Keratinocyte (primary cell): Measurements from ENCODE around the gene GRIP1. TPM values are rescaled to one million over a fixed set of nuclear protein-coding genes. Genes with fewer than 3 reads are reported as not detected.
A peak's percentile ranks its signal among the peaks of the same experiment; 100 is the strongest.

ENCODE experiments used
- DNase-seq: peaks from one replicate; pipeline ENCODE4 v3.0.0-alpha.2; 2011; ENCODE audit warnings: low read depth, missing footprints, low spot score
- FAIRE-seq: peaks from 2 replicates; lab custom pipeline; 2011; peaks lifted over from hg19 to GRCh38; lab: Jason Lieb, UNC
- H2AFZ ChIP-seq: 2 replicates; pipeline ENCODE4 v1.6.0; 2012; ENCODE audit warnings: low read length, control low read depth, inconsistent platforms; ENCODE audit not compliant: control insufficient read depth
- H3K27ac ChIP-seq: 2 replicates; pipeline ENCODE4 v1.5.1; 2011; ENCODE audit warnings: low read length; ENCODE audit not compliant: control insufficient read depth, insufficient read depth
- H3K27me3 ChIP-seq: 3 replicates; pipeline ENCODE4 v1.6.0; 2011; ENCODE audit warnings: low read length; ENCODE audit not compliant: control insufficient read depth, insufficient read depth; ENCODE audit errors: extremely low read depth
- H3K36me3 ChIP-seq, 2 experiments: 2 replicates in 1 of 2; 3 replicates in 1 of 2; pipeline ENCODE4 v1.5.1; 2011; ENCODE audit warnings: low read length in 2 of 2, mild to moderate bottlenecking in 1 of 2; ENCODE audit not compliant: control insufficient read depth in 2 of 2, insufficient read depth in 2 of 2; ENCODE audit errors: extremely low read depth in 1 of 2
- H3K4me1 ChIP-seq: 3 replicates; pipeline ENCODE4 v1.5.1; 2011; ENCODE audit warnings: low read length; ENCODE audit not compliant: control insufficient read depth, insufficient read depth; ENCODE audit errors: extremely low read depth
- H3K4me2 ChIP-seq: 3 replicates; pipeline ENCODE4 v1.6.0; 2011; ENCODE audit warnings: low read depth, low read length; ENCODE audit not compliant: control insufficient read depth, insufficient read depth; ENCODE audit errors: extremely low read depth
- H3K4me3 ChIP-seq, 3 experiments: fragments of 200-600 bp in 1 of 3; sonication (generic) in 1 of 3; 2 replicates in 2 of 3; 3 replicates in 1 of 3; pipeline ENCODE4 v1.5.1; 2011 to 2016; ENCODE audit warnings: low read length in 3 of 3, mild to moderate bottlenecking in 3 of 3, control low read depth in 2 of 3, inconsistent platforms in 1 of 3, low read depth in 1 of 3, mixed read lengths in 1 of 3, mixed run types in 1 of 3, moderate library complexity in 1 of 3; ENCODE audit not compliant: control insufficient read depth in 2 of 3, insufficient read depth in 2 of 3; ENCODE audit errors: extremely low read depth in 1 of 3
- H3K79me2 ChIP-seq: 2 replicates; pipeline ENCODE4 v1.6.0; 2012; ENCODE audit warnings: low read length; ENCODE audit not compliant: control insufficient read depth, insufficient read depth
- H3K9ac ChIP-seq: 3 replicates; pipeline ENCODE4 v1.6.0; 2011; ENCODE audit warnings: low read length; ENCODE audit not compliant: control insufficient read depth, insufficient read depth; ENCODE audit errors: extremely low read depth
- H3K9me1 ChIP-seq: 3 replicates; pipeline ENCODE4 v1.6.0; 2011; ENCODE audit warnings: low read length; ENCODE audit not compliant: control insufficient read depth, insufficient read depth; ENCODE audit errors: extremely low read depth
- H3K9me3 ChIP-seq: 2 replicates; pipeline ENCODE4 v1.5.1; 2012; ENCODE audit warnings: low read depth, low read length; ENCODE audit not compliant: control insufficient read depth
- H4K20me1 ChIP-seq: 3 replicates; pipeline ENCODE4 v1.6.0; 2011; ENCODE audit warnings: low read length; ENCODE audit not compliant: control insufficient read depth, insufficient read depth; ENCODE audit errors: extremely low read depth
- EZH2 ChIP-seq: IDR thresholded peaks from one replicate; pipeline ENCODE4 v1.6.1; 2012; ENCODE audit warnings: inconsistent platforms, mild to moderate bottlenecking, low read length, moderate library complexity
- dilution Hi-C: fragments of 300-500 bp; cut with MboI; formaldehyde crosslinking; loops from one replicate; pipeline ENCODE4 v1.7.0; 2020; ENCODE audit warnings: low sequenced_read_pairs; ENCODE audit not compliant: extremely low pct_ligation_motif_present
- polyA plus RNA-seq, 5 experiments: library from polyadenylated mRNA; depleted of rRNA in 3 of 5; stranded (reverse) in 3 of 5; stranded (forward) in 1 of 5; unstranded in 1 of 5; fragments of >200 nt; gene quantifications; 1 replicate in 1 of 5; 2 replicates in 3 of 5; 3 replicates in 1 of 5; pipeline versions ENCODE4 v1.2.1 to v1.2.3, GENCODE V29; 2011 to 2012; ENCODE audit warnings: missing spikeins in 2 of 5, low read depth in 1 of 5, low replicate concordance in 1 of 5
- TF ChIP-seq, protein P1 (sequence below), 3 experiments: IDR thresholded peaks in 1 of 3; conservative IDR thresholded peaks in 1 of 3; optimal IDR thresholded peaks in 1 of 3; 2 replicates in 2 of 3; 3 replicates in 1 of 3; pipeline versions ENCODE3 to v1.5.1; 2011; ENCODE audit warnings: low read length in 3 of 3, mild to moderate bottlenecking in 3 of 3, moderate library complexity in 2 of 3, control low read depth in 1 of 3, inconsistent platforms in 1 of 3; ENCODE audit not compliant: insufficient read depth in 2 of 3; ENCODE audit errors: extremely low read depth in 1 of 3

GRIP1 gene
- polyA plus RNA-seq, 1 donor (not counting 4 experiments of a cell fraction or from before 2014, with no cell fraction given), result 6.7 TPM

DNA sequence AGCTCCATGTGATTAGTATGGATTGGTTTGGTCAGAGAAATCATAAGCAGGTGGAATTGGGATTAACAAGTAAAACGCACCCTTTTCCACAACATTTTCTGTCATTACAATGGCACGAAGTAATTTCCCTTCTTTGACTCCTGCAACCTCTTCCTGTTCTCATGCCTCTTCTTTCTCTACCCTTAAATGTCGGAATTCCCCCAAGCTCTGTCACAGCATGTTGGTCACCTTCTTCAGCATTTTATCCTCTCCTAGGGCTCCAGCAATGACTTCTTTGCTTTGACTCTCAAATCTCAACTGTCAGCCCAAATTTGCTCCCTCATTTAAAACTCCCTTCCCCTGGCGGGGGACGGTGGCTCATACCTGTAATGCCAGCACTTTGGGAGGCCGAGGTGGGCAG lies 5.3 kb upstream of the GRIP1 start:
- H3K9me3 ChIP-seq, result no peaks in the 10 kb centered on the region
- H3K4me3 ChIP-seq, result no peak overlapping the region
- no peaks in the 10 kb centered on the region for H3K79me2 ChIP-seq
- DNase-seq (no peak), FAIRE-seq (no peak)
- H3K36me3 ChIP-seq, result no peaks in the 10 kb centered on the region
- no peak overlapping the region for H3K27ac ChIP-seq
- no peaks in the 10 kb centered on the region for H4K20me1 ChIP-seq
- no peaks in the 10 kb centered on the region for H3K4me1 ChIP-seq
- TF ChIP-seq, protein P1, sequence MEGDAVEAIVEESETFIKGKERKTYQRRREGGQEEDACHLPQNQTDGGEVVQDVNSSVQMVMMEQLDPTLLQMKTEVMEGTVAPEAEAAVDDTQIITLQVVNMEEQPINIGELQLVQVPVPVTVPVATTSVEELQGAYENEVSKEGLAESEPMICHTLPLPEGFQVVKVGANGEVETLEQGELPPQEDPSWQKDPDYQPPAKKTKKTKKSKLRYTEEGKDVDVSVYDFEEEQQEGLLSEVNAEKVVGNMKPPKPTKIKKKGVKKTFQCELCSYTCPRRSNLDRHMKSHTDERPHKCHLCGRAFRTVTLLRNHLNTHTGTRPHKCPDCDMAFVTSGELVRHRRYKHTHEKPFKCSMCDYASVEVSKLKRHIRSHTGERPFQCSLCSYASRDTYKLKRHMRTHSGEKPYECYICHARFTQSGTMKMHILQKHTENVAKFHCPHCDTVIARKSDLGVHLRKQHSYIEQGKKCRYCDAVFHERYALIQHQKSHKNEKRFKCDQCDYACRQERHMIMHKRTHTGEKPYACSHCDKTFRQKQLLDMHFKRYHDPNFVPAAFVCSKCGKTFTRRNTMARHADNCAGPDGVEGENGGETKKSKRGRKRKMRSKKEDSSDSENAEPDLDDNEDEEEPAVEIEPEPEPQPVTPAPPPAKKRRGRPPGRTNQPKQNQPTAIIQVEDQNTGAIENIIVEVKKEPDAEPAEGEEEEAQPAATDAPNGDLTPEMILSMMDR (optimal IDR thresholded peaks at IDR 0.05 in 1 of 3, IDR thresholded peaks at IDR 0.05 in 1 of 3, conservative IDR thresholded peaks at IDR 0.05 in 1 of 3; ENCODE audit: extremely low read depth in 1 of 3, insufficient read depth in 2 of 3, low read length in 3 of 3), result no peak
- TF ChIP-seq EZH2, result no peak
- H3K9me1 ChIP-seq, result no peaks in the 10 kb centered on the region
- no peak overlapping the region for H2AFZ ChIP-seq
- H3K27me3 ChIP-seq, result no peaks in the 10 kb centered on the region
- H3K4me2 ChIP-seq, result no peak overlapping the region
- H3K9ac ChIP-seq, result no peak overlapping the region
- dilution Hi-C loops, result no loop called here

DNA sequence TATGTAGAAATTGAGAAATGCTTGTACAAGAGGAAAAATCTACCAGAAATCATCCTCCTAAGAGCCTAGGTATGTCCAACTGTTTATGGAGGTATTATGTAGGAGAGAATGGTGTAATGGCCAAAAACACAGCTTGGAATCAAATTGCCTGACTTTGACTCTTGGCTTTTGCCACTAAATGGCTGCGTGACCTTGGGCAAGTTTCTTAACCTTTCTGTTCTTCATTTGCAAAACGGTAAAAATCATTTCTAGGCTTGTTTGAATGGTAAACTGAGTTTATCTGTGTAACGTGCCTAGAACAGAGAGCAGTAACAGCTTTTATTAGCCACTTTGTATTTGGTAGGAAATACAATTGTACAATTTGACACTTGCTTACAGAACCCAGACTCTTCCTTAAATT lies 4.9 kb upstream of the GRIP1 start:
- dilution Hi-C loops, result no loop called here
- H4K20me1 ChIP-seq, result no peaks in the 10 kb centered on the region
- DNase-seq, result no peak
- no peak overlapping the region for H3K4me3 ChIP-seq
- no peak for TF ChIP-seq EZH2
- TF ChIP-seq, protein P1 (optimal IDR thresholded peaks at IDR 0.05 in 1 of 3, IDR thresholded peaks at IDR 0.05 in 1 of 3, conservative IDR thresholded peaks at IDR 0.05 in 1 of 3; ENCODE audit: extremely low read depth in 1 of 3, insufficient read depth in 2 of 3, low read length in 3 of 3), result no peak
- H3K27ac ChIP-seq, result no peak overlapping the region
- H3K9me1 ChIP-seq, result no peaks in the 10 kb centered on the region
- no peaks in the 10 kb centered on the region for H3K4me1 ChIP-seq
- H3K36me3 ChIP-seq, result no peaks in the 10 kb centered on the region
- no peaks in the 10 kb centered on the region for H3K79me2 ChIP-seq
- no peak overlapping the region for H3K9ac ChIP-seq
- no peaks in the 10 kb centered on the region for H3K9me3 ChIP-seq
- H3K4me2 ChIP-seq, result no peak overlapping the region
- peak; percentile 29 for FAIRE-seq
- H3K27me3 ChIP-seq, result no peaks in the 10 kb centered on the region
- no peak overlapping the region for H2AFZ ChIP-seq
